HG03575 (cell line): ENCODE measurements around the gene ACTR1A.

Source experiments
- ATAC-seq: cut with Tn5 transposase; IDR thresholded peaks from one replicate; pipeline ENCODE4 v1.9.1; 2021; ENCODE audit not compliant: unreplicated experiment, insufficient number of reproducible peaks, low FRiP score; ENCODE audit errors: extremely low read depth

Gene ACTR1A

DNA sequence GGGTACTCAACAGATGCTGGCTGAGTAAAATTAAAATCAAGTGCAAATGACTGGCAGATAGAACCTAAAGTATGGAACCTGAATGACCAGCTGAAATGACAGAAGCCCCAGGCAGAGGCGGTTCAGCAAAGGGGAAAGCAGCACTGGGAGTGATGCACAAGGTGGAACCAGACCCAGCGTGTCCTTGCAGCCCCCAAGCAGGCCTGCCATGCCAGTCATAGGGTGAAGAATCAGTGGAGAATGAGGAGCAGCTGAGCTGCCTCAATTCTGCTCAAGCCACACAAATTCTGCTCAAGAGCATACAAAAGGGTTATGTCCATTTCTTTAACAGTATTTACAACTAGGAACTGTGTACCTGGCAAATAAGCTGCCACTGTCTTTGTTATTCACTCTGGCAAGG is 8.7 kb downstream of the ACTR1A start:
- no peak for ATAC-seq

DNA sequence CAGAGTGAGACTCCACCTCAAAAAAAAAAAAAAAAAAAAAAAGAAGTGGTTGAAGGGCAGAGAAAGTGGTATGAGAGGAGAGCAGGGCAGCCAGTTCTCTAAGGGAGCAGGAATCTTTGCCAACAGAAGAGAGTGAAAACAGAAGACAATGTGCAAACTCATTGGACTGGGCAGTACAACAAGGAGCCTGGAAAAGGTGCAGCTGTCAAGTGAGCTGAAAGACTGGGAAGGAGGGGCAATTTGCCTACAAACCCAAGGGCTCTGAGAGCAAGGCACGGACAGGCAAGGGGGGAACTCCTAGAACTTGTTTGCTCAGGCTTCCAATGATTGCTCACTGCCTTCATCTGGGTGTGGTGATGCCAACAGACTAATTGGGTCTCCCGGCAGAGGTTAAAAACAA is 9.5 kb downstream of the ACTR1A start:
- no peak for ATAC-seq

DNA sequence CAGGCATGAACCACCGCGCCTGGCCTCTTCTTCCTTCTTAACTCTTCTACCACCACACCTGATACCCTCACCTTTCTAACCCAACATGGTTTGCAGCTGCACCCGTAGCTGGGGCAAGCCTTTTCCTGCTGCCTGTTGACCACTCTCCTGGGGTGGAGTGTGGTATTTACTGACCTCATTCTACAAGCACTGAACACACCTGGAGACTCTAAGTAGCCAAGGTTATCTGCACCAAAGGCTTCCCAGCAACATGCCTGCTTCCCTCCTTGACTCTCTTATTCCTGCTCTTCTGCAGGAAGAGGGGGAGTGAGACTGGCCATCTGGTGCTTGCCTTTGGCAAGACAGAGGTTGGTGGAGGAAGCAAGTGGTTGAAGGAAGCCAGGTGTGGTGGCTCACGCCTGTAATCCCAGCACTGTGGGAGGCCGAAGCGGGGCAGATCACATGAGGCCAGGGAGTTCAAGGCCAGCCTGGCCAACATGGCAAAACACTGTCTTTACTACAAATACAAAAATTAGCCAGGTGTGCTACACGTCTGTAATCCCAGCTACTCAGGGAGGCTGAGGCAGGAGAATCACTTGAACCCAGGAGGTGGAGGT is 10.1 kb downstream of the ACTR1A start:
- no peak for ATAC-seq

DNA sequence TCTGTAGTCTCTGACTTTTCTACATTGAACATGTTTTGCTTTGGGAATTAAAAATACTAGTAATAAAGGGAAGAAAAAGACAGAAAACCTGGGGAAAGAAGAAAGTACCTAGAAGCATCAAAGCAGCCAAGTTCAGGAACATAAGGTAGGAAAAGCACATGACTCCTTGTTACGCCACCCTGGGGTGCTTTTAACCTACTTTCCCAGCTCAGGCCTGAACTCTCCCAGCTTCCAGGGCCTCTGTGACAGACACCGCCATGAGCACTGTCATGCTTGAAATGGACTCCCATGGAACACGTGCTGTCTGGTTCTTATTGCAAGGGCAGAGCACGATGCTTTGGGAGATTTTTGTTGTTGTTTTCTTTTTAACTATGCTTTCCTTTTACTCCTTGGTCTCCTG is 11.4 kb downstream of the ACTR1A start:
- ATAC-seq: no peak

DNA sequence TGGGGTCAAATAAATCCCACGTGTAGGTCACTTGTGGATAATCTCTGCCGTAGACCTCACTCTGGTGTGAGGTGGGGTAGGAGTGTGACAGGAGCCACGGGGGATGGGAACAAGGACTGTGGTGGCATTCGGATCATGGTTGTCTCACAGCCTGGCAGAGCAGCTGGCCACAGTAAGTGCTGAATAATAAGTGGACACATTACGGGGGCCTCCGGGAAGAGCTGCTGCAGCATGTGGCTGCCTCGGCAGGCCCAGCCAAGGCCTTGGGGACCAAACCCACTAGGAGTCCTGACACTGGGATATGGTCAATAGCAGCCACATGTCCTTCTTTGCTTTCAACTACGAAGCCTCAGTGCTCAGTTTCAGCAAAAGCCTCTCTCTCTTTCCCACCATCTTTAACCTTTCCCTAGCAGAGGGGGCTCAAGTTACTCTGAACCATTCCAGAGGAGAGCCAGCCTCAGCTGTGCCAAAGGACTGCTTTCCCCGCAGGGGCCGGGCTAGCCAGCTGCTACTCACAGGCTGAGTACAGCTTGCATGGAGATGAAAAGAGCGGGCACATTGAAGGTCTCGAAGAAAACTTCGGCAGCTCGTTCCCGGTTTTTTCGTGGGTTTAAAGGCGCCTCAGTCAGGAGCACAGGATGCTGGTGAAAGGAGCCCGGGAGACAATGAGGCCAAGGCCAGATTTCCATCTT is 17.3 kb downstream of the ACTR1A start:
- no peak for ATAC-seq

DNA sequence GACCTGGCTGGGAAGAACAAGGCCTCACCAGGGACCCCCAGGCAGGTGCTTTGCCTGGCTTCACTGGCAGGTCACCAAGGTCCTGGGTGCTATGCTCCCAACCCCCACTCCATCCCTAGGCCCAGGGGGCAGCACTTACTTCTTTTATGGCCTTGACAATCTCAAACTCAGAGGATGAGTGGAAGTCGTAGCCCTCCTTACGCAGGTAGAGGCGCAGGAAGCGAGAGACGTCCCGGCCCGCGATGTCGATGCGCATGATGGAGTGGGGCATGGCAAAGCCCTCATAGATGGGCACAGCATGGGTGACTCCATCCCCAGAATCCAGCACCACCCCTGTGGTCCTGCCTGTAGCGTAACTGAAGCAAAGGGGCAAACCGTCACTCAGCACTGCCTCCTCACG is 18.5 kb downstream of the ACTR1A start:
- no peak for ATAC-seq

DNA sequence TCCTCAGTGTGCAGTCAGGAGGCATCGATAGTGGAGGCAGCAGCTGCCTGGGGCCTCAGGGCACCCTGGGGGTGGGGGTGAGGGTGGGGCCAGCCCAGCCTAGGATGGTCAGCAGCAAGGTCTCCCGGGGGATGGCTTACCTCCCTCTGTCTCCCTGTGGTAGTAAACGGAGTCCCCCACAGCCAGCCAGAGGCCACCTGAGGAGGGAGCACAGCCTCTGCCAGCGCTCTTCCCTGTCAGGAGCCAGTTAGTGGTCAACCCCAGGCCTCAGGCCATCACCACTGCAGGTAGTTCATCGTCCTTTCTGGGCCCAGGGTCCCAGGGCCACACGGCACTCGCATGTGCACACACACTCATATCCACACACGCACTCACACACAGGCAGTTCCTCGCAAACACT is 22.1 kb downstream of the ACTR1A start:
- ATAC-seq: no peak

DNA sequence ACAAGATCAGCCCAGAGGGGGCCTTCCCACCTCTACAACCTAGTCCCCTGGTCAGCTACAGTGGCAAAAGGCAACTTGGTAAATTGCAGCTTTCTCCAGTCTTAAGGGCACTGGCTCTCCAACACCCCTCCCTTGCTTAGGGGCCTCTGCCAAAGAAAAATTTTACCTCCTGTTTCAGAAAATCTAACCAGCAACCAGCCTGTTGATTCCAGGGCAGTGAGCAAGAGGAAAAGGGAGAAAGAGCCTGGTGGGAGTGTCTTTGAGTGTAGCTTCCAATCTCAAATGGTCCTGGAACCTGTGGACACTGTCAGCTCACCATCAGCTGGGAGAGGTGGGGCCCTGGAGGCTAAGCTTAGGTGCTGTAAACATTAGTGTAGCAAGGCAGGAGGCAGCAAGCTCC is 22.9 kb downstream of the ACTR1A start:
- no peak for ATAC-seq

DNA sequence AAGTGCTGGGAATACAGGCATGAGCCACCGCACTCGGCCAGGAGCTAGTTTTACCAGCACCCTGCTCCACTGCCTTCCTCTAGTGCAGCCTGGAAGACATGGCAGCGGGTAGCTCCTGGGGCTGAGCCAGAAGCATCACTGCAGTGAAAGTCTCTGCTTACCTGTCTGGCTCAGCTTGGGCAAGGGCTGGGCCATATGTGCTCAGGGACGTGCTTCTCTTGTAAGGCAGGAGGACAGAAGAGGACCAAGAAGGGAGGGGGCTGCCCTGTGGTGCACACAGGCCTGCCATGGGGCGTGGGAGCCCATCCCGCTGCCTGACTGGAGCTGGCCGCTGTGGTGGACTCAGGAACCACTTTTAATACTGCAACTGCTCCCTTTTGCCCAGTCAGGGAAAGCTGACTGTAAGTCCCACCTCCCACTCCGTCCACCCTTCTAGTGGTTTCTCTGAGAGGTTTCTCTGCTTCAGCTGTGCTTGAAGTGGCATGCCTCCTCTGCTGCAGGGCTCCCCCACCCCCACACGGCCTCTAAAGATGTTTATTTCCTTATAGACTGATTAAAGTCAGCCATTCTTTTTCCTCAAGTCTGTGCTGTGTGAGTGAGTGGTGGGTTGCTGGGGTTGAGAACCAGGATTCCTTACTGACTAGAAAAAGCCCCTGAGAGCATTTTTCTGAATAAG is 25.9 kb downstream of the ACTR1A start:
- no peak for ATAC-seq

DNA sequence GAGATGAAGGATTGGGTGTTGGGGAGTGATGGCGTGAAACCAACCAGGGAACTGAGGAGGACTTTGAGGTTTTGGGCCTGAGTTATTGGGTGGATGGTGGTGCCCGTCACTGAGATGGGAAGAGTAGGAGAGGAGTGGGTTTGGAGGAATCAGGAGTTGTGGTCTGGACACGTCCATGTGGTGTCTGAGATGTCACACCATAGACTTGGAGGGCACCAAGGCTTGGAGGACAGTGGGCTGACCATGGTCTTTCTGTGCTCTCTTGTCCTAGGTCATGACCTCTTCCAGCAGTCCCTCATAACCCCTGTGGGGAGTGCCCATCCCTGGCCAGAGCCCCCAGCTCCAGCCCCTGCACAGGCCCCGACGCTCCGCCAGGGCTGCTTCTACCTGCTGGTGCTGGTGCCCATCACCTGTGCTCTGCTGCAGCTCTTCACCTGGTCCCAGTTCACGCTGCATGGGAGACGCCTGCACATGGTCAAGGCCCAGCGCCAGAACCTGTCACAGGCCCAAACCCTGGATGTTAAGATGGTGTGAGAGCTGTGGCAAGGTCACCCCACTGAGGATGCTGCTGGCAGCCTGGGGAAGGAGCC is 27.0 kb downstream of the ACTR1A start:
- ATAC-seq: no peak

DNA sequence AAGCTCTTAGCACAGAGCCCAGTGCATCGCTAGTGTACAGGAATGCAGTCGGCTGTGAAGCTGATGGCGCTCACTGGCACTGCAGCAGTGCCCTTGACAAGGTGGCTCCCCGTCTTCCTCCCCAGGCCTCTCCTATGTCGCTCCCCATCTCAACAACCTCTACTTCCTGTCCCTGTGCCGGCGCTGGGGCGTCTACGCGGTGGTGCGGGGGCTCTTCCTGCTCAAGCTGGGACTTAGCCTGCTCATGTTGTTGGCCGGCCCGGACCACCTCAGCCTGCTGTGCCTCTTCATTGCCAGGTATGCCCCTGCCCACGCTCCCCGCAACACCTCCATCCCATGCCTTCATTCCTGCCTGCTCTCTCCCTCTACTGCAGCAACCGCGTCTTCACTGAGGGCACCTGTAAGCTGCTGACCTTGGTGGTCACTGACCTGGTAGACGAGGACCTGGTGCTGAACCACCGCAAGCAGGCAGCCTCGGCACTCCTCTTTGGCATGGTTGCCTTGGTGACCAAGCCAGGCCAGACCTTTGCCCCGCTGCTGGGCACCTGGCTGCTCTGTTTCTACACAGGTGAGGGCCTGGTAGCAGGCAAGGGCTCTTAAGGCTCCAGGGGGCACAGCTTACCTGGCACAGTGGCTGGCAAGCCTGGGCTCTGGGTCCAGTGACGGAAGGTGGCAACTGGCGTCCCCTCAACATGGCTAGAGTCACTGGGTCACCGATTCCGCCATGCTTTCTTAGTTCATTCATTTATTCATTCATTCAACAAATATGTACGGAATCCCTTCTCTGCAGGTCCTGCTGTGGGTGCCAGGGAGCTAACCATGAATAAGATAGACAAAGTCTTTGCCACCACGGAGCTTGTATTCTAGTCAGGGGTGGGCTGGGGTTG is 28.8 kb downstream of the ACTR1A start:
- no peak for ATAC-seq

DNA sequence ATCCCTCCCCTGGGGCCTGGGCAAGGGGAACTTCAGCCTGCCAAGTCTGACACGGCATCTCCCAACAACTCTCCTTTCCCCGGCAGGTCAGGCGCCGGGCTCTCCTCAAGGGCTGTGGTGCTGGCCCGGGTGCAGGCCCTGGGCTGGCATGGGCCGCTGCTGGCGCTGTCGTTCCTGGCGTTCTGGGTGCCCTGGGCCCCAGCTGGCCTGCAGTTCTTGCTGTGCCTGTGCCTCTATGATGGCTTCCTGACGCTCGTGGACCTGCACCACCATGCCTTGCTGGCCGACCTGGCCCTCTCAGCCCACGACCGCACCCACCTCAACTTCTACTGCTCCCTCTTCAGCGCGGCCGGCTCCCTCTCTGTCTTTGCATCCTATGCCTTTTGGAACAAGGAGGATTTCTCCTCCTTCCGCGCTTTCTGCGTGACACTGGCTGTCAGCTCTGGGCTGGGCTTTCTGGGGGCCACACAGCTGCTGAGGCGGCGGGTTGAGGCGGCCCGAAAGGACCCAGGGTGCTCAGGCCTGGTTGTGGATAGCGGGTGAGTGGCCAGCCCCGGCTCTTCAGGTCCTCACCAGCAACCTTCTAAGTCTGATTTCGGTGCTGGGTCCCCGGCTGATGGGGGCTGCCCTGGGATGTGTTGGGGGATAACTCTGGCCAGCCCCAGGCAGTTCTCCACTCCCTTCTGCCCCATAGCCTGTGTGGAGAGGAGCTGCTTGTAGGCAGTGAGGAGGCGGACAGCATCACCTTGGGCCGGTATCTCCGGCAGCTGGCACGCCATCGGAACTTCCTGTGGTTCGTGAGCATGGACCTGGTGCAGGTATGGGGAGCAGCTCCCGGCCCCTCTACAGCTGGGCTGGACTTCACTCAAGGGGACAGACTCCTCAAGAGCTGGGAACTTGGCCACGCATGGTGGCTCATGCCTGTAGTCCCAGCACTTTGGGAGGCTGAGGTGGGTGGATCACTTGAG is 31.6 kb downstream of the ACTR1A start:
- no peak for ATAC-seq

DNA sequence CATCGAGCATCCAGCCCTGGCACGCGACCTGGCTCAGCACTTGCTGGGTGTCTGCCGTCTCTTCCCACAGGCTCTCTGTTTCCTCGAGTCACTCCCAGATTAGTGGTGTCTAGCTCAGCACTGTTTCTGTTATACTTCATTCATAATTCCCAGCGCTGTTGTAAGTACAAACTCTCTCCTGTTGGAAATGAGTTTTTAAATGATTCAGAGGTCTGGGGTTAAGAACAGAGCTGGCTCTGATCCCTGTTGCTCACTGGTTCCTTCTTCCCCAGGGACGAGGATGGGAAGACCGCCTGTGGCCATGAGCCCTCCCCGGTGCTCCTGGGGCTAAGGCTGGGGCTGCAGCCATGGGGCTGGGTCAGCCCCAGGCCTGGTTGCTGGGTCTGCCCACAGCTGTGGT is 33.8 kb downstream of the ACTR1A start:
- no peak for ATAC-seq

DNA sequence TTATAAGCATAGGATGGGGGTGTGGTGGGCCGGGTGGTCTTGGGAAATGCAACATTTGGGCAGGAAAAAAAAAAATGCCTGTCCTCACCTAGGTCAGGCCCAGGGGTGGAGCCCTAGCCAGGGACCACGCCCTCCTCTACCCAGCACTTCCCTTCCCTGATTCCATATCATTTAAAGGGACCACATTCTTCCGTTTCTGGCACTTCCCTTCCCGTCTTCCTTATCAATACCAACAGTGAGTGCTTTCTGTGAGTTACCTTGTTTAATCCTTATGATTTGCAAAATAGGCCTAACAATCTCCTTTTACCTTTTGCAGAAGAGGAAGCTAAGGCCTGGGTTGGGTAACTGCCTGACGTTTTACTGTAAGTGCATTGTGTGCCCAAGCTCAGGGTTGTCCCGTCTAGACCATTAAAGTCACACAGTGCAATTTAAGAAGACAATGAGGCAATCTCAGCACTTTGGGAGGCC is 34.5 kb downstream of the ACTR1A start:
- no peak for ATAC-seq

DNA sequence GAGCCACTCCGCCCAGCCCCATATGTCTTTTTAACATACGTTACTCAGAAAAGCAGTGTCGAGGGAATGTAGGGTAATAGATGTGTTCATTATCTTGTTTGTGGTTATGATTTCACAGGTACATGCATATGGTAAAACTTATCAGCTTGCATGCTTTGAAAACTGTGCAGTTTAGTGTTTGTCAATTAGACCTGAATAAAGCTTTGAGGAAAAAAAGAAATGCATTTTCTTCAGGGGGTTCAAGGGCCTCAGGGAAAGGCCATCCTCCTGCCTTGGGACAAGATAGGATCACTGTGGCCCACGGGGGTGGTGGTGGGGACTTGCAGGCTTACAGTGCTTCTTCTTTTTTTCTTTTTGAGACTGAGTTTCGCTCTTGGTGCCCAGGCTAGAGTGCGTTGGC is 35.2 kb downstream of the ACTR1A start:
- ATAC-seq: no peak

DNA sequence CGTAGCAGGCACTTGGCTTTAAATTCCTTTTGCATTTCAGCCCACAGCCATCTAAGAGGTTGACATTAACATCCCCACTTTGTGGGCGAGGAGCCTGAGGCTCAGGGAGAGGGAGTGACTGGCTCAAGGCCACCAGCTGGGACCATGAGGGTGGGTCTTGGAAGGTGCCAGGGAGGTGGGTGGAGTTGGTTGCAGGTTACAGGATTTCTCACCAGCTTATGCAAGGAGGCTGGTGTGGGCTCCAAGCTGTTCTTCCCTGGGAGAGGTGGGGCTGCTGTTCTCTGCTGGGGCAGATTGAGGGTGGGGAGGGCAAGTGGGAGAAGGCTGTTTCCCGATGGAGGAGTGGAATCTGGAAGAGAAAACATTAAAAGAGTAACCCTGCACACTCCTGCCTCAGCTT is 37.0 kb downstream of the ACTR1A start:
- no peak for ATAC-seq

DNA sequence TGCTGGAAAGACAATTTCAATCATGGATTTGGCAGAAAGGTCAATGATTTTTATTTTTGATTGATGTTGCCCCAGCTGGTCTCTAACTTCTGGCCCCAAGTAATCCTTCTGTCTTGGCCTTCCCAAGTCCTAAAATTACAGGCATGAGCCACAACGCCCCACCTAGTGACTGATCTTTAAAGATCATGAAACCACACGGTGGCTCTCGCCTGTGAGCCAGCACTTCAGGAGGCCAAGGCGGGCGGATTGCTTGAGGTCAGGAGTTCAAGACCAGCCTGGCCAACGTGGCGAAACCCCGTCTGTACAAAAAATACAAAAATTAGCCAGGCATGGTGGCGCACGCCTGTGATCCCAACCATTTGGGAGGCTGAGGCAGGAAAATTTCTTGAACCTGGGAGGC is 38.5 kb downstream of the ACTR1A start:
- ATAC-seq: no peak

DNA sequence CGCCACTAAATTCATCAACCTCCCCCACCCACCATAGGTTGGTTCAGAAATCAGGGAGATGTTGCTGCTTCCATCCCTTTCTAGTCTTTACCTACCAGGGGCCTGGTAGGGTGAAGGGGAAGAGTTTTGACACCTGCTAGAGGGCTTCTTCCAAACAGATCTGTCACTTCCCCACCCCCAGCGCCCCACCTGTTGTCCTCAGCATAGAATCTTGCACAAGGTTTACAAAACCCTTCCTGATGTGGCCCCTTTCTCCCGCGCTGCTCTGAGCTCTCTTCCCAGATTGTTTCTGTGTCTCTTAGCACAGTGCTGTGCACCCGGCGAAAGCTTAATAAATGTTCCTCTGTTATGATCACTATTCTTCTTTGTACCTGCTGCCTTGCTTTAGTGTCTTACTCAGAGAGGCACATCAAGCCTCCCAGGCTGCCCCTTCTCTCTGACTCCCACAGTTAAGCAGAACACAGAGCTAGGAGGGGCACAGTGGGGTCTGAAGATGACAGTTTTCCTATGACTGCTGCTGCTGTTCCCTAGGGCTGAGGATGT is 39.9 kb downstream of the ACTR1A start:
- no peak for ATAC-seq
